ENCODE measurements around the gene C16orf46.

DNA sequence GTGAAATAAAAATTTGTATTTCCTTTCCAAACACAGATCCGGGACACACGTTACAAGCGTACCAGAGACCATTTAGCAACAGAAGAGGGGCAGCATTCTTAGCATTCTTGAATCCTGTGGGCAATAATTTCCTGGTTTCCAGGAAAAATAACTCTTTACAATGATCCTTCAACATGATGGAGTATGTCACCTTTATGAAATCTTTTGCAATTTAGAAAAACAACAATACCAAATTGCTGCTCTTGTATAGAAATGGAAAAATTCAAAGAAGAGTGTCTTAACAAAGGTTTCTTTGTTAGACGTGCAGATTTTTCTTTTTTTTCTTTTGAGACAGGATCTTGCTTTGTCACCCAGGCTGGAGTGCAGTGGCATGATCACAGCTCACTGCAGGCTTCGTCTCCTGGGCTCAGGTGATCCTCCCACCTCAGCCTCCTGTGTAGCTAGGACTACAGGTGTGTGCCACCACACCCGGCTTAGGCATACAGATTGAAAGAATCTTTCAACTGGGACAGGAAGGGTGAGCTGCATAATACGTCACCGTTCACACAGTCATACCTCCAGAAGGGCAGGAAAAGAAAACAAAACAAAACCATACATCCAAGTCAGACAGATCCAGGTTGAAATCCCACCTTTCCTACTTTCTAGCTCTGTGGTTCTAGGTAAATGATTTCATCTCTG lies 29.9 kb upstream of the C16orf46 start:
- TF ChIP-seq, protein P1, sequence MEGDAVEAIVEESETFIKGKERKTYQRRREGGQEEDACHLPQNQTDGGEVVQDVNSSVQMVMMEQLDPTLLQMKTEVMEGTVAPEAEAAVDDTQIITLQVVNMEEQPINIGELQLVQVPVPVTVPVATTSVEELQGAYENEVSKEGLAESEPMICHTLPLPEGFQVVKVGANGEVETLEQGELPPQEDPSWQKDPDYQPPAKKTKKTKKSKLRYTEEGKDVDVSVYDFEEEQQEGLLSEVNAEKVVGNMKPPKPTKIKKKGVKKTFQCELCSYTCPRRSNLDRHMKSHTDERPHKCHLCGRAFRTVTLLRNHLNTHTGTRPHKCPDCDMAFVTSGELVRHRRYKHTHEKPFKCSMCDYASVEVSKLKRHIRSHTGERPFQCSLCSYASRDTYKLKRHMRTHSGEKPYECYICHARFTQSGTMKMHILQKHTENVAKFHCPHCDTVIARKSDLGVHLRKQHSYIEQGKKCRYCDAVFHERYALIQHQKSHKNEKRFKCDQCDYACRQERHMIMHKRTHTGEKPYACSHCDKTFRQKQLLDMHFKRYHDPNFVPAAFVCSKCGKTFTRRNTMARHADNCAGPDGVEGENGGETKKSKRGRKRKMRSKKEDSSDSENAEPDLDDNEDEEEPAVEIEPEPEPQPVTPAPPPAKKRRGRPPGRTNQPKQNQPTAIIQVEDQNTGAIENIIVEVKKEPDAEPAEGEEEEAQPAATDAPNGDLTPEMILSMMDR (IDR thresholded peaks at IDR 0.05; ENCODE audit: low read depth, low read length, missing input control), result no peak
- no peak for TF ChIP-seq ATF3 (IDR thresholded peaks at IDR 0.05)
- no peak for TF ChIP-seq GABPA (IDR thresholded peaks at IDR 0.05 in 1 of 2, conservative IDR thresholded peaks at IDR 0.05 in 1 of 2)
- TF ChIP-seq, protein P2, sequence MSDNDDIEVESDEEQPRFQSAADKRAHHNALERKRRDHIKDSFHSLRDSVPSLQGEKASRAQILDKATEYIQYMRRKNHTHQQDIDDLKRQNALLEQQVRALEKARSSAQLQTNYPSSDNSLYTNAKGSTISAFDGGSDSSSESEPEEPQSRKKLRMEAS (IDR thresholded peaks at IDR 0.05), result no peak
- TF ChIP-seq RAD21 (IDR thresholded peaks at IDR 0.05), result no peak

All from liver (tissue), 3 donors.